Measurements from ENCODE around the gene IL15RA.
"Not testable (repeated sequence)": the region's sequence is repeated elsewhere in the genome, so short reads cannot be mapped to it uniquely, and the experiment has no call there.

Gene IL15RA

DNA sequence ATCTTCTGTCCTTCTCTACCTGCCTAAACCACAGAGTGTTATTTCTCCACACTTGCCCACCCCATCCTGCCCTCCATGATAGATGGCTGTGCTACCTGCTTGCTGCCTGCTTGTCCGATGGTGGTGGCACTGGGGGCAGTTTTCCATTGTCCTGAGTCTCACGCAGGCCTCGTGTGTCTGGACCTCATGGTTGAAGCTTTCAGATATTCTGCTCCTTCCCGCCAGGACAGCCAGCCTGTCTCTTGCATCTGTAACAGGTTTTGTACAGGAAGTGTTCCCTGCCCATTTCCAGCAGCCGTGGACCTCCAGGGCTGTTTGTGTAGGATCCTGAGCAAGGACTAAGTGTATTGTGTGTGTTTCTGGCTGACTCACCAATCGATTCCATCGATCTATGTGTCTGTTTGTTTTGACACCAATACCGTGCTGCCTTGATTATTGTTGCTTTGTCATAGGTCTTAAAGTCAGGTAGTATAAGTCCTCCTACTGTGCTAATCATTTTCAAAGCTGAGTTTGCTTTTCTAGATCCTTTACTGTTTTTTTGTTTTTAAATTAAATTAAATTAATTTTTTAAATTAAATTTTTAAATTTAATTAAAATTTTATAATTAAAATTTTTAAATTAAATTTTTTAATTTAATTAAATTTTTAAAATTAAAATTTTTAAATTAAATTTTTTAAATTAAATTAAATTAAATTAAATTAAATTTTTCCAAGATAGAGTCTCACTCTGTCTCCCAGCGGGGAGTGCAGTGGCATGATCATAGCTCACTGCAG, 8.5 kb downstream of the IL15RA start:
- DNase-seq: no peak

DNA sequence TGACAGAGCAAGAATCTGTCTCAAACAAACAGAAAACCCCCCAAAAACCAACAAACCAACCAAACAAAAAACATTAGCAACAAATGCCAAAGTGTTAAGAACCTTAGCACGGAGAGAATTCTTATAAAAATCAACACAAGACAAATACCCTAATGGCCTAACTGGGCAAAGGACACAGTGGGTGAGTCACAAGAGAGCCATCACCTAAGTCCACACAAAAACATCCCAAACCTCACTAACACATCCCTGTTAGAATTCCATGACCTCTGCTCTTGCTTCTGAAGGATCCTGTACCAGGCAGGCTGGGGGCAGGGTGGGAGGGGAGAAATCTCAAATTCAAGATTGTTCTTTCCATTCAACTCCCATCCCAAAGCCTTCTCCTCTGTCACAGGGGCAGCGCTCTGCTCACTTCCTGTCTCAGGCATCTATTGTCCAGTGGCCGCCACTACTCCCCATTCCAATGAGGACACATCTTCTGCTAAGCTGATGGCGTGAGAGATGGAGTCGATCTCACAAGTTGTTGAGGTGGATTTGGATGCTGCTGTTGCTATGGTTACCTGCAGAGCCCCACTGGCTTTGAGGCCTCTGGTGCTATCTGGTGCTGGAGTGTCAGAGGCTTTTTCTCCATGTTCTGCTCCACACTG, 9.2 kb downstream of the IL15RA start:
- DNase-seq: no peak

DNA sequence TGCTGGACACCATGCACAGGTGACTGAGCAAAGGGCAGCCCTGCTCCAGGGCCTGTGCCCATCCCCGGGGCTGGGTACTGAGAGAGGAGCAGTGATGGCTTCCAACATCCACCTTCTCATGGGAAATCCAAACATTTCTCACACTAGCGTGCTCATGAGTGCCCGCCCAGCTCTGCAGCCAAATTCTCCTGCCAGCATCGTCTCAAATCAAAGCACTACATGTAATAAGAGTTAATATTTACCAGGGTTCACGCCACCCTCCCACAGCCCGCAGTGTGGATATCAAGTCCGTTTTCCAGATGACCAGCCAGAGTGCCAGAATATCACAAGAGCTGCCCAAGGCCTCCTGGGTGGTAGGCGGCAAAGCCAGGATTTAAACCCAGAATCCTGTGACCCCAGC, 12.1 kb downstream of the IL15RA start:
- DNase-seq: no peak

DNA sequence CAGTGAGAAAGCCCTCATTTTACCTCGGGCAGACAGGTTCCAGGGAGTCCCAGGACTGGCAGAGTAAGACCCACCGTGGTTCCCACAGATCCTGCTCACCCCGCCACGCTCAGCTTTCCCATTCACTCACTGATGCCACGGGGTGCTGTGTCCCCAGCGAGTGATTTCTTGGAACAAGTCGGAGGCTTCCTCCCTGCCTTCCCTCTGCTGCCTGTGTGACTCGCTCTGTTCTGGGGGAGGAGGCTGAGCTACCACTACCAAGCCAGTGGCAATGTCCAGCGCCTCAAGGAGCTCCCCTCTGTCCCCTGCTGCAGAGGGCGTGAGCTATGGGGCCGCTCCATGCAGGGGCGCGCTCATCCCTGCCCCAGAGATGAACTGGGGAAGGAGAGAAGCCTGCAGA, 12.6 kb downstream of the IL15RA start:
- DNase-seq: no peak

DNA sequence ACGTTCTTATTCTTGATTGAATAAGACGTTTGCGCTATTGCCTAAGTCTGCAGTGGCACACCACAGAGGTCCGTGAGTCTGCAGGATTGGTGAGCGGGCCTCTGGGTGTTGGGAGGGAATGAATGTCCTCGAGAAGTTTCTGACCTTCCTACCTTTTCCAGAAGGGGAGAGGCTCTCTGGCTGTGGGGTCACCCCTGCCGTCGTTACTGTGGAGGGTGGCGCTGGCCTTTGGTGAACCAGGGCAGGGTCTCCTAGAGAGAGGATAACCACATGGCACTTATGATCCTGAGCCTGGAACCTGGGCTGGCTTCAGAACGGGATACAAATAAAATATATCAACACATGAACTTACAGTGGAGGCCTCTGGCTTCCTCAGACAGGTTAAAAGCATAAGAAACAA, 13.8 kb downstream of the IL15RA start:
- DNase-seq: no peak

DNA sequence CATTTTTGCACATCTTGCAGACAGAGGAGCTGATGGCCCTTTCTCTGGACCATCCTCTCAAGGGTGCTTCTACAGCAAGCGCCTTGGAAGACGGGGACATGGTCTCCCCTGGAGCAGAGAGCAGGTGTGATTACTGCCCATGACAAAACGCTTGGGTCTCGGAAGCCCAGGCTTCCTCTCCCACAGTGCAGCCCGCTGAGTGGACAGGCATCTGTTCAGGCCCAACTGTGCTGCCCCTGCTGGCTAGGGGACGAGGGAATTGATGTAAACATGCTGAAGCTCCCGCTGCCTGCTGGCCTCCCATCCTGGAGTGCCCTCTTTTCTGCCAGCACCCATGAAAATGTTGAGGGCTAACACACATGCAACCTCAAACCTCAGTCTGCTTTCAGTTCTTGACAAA, 14.3 kb downstream of the IL15RA start:
- DNase-seq: no peak

DNA sequence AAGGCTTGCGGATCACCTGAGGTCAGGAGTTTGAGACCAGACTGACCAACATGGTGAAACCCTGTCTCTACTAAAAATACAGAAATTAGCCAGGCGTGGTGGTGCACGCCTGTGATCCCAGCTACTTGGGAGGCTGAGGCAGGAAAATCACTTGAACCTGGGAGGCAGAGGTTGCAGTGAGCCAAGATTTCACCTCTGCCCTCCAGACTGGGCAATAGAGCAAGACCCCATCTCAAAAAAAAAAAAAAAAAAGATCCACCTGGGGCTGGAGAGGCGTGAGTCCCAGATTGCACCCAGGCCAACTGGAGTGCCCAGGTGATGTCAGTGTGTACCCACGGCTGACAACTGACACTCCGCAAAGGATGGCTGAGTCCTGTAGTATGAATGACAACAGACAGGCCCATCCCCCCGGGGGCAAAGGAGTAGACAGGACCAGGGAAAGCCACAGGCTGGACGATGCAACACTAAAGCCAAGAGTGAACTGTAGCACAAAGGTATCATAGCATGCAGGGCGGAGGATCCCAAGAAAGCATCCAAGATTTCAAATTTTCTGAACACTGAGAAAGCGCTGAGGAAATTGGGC, 14.9 kb downstream of the IL15RA start:
- not testable (repeated sequence) for DNase-seq

DNA sequence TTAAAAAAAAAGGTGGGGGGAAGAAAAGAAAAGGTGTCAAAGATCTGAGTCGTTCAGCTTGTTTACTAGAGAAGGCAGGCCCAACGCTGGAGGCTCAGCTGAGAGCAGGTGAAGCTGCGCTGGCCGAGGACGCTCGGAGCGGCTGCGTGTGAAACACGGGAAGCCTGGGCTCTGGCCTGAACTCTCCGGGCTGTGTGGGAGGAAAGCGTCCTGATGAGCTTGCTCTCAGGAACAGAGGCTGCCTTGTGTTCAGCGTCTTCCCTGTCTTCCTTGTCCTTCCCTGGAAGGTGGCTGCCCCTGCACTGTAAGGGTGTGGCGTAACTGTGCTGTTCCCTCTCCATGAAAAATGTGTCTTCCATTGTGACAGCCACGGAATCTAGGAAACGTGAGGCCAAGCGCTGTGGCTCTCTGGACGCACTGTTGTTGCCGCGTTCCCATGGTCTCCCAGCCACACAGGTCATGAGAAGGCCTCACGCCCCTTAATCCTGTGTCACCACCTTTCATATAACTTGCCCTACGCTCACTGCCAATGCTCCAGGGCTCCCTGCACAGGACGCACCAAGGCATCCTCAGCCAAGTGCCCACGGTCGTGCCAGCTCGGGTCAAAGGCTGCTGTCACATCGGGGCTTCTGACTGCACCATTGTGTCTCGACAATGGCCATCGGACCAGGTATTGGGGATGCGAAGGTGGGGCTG, 15.8 kb downstream of the IL15RA start:
- no peak for DNase-seq

DNA sequence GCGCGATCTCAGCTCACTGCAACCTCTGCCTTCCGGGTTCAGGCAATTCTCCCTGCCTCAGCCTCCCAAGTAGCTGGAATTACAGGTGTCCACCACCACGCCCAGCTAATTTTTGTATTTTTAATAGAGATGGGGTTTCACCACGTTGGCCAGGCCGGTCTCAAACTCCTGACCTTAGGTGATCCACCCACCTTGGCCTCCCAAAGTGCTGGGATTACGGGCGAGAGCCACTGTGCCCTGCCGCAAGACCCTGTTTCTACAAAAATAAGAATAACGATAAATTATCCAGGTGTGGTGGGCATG, 16.4 kb downstream of the IL15RA start:
- DNase-seq: not testable (repeated sequence)

DNA sequence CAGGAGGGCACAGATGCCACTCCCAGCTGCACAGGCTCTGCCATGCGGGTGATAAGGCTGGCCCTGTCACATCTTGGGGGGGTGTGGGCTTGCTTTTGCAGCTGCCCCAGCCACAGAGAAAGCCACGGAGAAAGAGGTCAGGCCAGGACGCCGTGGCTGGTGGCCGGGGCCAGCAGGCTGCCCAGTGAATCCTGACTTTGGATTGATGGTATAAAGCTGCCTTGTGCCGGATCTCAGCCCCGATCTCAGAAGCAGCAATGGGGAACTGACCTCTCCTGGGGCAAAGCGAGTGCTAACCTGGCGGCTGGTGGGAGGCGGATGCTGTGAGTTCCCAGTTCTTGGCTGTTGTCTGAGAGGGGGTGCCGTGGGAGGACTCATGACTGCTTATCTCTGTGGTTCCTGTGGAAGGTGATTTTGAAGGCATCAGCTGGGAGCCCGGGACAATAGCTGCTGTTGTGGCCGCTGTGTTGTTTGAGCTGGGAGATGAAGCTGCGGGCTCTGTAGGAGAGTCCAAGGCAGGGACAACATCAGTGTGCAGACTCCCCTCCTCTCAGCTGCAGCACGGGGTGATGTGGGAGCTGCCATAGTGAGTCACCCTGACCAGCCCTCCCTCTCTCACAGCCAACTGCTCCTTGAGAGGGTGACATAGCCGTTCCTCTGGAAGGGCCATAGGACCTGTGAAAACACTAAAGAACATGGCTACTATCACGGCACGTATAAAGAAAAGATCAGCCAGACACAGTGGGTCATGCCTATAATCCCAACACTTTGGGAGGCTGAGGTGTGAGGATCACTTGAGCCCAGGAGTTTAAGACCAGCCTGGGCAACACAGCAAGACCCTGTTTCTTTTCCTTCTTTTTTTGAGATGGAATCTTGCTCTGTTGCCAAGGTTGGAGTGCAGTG, 17.0 kb downstream of the IL15RA start:
- DNase-seq: no peak

DNA sequence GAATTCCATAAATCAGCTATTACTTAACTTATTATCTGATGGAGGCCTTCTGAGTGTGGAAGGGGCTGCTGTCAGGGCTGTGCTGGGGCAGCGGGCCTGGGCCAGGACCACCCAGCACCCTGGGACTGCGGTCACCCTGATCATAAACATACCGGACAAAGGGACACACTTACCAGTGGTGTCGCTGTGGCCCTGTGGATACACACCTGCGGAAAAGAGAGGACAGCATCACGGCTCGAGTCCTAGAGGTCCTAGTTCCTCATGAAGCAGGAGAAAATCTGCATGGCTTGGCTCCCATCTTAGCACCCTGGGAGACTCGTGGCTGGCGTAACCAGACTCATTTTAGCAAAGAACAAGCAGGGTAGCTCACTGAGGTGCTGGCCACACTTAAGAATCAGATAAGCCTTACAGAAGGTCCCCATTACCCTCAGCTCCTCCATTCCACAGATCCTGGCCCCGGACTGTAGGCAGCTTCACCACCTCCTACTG, 17.7 kb downstream of the IL15RA start:
- no peak for DNase-seq

DNA sequence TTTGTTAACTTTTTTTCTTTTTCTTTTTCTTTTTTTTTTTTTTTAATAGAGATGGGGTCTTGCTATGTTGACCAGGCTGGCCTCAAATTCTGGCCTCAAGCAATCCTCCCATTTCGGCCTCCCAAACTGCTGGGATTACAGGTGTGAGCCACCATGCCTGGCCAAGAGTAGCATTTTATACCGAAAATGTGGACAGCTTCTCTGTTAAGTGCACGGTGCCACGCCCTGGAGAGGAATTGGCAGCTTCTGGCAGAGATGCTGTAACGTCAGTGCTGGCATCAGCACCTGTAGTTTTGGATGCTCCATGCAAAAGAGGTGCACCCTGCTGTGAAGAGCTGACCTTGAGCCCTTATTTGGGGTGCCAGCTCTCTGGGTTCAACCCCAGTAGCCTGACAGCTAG, 18.2 kb downstream of the IL15RA start:
- no peak for DNase-seq

DNA sequence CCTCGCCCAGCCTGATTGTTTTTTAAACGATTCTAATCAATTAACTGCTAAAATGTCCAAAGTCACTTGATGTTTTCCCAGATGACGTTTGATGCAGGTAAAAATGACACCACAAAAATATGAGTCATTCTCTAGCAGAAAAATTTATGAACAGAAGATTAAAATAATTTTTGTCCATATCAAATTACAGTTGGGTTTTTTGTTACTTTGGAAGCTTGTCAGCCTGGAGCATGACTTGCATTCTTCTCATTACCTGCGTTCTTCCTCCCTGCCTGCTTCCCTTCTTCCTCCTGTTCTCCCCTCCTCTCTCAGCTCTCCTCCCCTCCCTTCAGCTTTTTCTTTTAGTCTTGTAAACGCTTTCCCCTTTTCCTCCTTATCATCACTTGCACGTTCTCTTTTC, 18.7 kb downstream of the IL15RA start:
- DNase-seq: no peak

DNA sequence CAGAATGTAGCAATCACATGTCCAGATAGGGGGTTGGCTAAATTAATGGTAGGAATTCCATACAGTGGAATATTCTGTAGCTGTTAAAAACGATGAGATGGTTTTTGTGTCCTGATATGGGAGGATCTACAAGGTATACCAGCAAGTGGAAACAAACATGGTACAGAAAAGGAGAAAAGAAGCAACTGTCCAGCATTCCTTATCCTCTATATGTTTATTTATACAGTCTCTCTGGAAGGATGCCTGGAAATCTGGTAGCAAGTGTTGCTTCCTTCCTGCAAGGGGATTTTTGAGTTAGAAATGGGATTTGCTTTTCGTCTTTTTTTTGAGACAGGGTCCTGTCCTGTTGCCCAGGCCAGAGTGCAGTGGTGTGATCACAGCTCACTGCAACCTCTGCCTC, 19.3 kb downstream of the IL15RA start:
- DNase-seq: no peak

DNA sequence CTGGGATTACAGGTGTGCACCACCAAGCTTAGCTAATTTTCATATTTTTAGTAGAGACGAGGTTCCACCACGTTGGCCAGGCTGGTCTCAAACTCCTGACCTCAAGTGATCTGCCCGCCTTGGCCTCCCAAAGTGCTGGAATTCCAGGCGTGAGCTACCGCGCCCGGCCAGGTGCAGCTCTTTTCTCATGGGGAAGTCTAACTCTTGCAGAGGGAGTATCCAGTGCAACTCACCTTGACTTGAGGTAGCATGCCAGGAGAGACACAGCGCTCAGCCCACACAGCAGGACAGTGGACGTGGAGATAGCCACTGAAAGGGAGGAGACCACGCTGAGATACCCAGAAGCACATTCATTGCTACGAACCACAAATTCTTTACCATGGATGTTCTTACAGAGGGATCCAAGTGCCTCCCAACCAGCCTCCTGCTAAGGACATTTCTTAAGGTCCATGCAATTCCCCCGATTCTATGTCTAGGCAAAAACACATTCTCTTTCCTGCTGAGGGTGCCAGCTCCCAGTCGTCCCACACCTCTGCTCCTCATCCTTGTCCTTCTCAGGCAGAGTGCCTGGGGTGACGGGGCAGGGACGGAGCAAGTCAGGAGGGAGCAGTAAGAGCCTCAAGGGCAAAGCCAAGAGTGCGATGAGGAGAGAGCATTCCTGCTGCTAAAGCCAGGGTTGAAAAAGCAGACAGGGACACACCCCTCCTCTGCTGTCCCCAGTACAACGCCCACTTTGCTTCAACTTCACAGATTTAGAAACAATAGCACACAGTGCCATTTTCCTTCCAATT, 21.0 kb downstream of the IL15RA start:
- no peak for DNase-seq

DNA sequence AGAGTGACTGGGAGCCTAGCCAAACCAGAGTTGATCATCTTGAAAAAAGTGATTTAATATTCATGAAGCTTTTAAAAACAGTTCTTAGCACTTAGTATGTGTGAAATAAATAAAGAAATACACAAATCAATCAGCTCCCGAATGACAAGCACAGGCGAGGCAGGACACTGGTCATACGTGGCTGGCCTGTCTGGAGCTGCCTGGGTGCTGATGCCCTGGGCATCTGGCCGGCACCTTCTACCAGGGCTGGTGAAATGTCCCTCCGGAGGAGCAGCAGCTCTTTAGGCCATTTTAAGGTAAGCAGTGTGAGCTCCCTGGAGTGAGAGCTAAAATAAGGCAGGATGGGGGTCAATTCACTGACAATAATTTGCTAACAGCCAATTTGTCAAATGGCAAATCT, 23.7 kb downstream of the IL15RA start:
- no peak for DNase-seq

DNA sequence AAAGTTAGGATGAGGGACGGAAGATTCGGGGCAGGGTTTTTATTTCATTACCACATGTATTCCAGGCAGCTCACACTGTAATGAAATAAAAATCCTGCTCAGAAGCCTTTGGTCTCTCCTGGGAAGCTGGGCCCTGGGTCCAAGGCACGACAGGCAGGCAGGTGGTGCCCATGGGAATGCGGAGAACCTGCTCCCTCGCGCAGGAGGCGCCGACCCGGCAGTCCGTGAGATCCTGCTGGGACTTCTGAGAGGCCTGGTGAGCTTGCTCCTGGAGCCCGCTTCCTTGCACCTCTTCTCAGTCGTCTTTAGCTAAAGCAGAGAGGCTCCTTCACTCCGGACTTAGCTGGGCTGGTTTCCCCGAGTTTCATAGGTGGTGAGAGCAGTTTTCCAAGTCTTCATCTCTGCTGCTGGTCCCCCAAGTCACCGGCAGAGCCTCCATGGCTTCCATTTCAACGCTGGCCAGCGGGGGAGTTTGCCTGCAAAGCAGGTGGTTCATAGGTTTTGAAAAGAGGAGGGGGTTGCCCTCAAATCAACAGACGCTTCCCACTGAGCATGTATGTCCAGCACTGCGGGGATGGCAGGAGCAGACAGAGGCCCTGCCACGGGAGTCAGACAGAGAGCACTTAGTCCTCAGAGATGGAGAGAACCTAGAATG, 24.5 kb downstream of the IL15RA start:
- no peak for DNase-seq

DNA sequence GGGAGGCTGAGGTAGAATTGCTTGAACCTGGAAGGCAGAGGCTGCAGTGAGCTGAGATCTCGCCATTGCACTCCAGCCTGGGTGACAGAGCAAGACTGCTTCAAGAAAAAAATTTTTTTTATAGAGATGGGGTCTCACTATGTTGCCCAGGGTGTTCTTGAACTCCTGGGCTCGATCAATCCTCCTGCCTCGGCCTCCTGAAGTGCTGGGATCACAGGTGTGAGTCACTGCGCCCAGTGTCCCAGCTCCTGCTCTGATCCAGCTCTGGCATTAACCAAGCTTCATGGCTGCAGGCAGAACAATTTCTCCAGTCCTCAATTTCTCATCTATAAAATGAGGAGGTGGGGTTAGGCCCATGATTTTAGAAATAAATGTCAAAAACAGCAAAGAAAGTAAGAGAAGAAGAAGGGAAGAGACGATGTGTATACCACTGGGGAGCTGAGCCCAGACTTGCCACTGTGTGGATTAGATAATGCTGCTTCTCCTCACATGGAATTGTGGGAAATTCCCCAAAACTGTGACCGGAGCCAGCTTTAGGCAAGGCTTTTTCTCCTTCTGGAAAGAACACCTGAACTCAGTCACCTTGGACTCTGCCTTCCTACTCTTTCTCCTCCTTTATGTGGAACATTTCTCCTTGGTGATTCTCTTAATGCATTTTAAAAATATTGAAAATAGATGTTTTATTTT, 25.5 kb downstream of the IL15RA start:
- no peak for DNase-seq

DNA sequence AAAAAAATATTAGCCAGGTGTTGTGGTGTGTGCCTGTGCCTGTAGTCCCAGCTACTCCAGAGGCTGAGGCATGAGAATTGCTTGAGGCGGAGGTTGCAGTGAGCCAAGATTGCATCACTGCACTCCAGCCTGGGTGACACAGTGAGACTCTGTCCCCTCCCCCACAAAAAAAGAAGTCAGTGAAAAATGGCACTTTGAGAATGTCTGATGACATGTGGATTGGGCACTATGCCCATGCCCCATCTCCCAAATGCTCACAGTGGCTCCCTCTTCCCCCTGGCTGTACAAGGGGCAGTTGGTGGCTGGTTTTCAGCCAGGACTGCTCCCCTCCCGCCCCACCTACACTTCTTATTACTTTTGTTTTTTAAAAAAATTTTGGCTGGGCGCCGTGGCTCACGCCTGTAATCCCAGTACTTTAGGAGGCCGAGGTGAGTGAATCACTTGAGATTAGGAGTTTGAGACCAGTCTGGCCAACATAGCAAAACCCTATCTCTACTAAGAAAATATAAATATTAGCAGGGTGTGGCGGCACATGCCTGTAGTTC, 26.1 kb downstream of the IL15RA start:
- DNase-seq: no peak

DNA sequence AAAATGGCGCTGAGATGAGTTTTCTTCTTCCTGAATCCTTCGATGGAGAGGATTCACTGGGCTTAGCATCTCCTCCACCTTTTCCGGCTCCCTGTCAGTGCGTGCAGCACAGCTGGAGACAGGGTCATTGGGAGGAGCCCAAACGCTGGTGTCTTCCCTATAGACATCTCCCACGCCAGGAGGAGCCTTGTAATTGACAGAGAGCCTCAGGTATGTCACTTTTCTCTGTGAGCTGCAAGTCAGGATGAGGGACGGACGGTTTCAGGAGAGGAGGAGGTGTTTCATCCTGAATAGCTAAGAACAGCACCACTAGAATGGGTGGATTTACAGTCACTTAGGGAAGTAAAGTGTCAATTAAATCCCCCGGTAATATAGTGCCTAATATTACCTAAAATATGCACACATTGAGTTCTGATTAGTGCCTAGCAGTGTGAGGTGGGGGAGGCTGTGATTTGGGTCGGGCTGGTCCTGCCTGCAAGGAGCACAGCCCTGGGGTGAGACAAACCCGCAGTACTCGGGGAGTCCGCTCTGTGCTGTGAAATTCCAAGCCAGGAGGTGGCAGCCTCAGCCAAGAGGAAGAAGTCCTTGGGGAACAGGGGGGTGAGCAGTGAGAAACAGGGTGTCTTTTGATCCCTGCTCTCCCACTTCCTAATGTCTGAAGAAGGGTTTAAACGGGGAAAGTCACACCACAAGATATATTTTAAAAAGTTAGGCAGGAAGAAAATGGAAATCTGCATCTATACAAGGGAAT, 28.2 kb downstream of the IL15RA start:
- DNase-seq: no peak

All from T1000 (cell line).